WI38 (cell line): ENCODE data around the gene TMEM43.

ENCODE experiments used
- H3K4me3 ChIP-seq: 2 replicates; pipeline ENCODE4 v1.5.1; 2011; ENCODE audit warnings: low read depth, mild to moderate bottlenecking, control low read depth, low read length
- TF ChIP-seq, protein P1 (sequence below): IDR thresholded peaks from 2 replicates; pipeline ENCODE4 v1.5.1; 2012; ENCODE audit warnings: low read depth, mild to moderate bottlenecking, control low read depth, low read length

The TMEM43 gene

DNA sequence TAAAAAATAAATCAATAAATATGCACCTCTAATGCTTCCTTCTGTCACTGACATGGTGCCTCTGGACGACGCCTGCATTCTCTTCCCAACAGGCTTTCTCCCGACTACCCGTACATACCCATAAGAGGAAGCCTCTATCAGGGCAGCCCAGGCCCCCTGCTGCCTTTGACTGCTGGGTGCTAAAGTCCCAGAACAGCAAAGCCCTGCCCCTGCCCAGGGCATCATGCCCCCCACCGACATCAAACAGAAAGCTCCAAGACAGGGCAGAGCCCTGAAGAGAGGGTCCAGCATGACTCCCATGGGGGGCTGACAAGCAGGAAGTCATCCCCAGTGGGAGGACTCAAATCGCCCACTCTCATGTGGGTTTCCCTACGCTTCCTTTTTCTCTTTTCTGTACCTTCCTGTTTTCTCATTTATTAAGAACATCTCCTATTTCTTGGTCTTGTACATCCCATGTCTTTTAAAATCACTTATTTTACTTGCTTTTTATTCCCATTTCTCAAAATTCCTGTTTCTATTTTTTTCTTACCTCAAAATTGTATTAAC is 30.1 kb downstream of the TMEM43 start:
- H3K4me3 ChIP-seq: no peak overlapping the region
- TF ChIP-seq, protein P1, sequence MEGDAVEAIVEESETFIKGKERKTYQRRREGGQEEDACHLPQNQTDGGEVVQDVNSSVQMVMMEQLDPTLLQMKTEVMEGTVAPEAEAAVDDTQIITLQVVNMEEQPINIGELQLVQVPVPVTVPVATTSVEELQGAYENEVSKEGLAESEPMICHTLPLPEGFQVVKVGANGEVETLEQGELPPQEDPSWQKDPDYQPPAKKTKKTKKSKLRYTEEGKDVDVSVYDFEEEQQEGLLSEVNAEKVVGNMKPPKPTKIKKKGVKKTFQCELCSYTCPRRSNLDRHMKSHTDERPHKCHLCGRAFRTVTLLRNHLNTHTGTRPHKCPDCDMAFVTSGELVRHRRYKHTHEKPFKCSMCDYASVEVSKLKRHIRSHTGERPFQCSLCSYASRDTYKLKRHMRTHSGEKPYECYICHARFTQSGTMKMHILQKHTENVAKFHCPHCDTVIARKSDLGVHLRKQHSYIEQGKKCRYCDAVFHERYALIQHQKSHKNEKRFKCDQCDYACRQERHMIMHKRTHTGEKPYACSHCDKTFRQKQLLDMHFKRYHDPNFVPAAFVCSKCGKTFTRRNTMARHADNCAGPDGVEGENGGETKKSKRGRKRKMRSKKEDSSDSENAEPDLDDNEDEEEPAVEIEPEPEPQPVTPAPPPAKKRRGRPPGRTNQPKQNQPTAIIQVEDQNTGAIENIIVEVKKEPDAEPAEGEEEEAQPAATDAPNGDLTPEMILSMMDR: no peak

DNA sequence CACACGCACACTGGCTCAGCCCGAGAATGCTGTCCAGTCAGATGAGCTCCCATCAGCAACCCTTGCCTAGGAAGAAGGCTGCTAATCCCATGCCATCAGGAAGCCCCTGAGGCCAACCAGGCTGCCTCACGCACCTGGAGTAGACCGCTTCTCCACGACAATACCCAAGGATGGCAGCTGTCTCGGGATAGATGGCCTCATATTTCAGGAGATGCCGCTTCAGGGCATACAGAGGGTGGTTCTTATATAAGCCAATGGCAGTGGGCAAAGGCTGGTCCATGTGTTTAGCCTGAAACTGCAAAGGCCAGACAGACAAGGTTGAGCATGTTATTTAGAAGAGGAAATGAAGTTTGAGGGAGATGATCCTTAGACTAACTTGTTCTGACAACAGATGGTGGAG is 31.3 kb downstream of the TMEM43 start:
- no peak overlapping the region for H3K4me3 ChIP-seq
- TF ChIP-seq, protein P1: no peak

- TF ChIP-seq, protein P1: no peak
- no peak overlapping the region for H3K4me3 ChIP-seq
Measured at GRCh38 chr3:14156843-14157561, 32.1 kb downstream of the TMEM43 start.

DNA sequence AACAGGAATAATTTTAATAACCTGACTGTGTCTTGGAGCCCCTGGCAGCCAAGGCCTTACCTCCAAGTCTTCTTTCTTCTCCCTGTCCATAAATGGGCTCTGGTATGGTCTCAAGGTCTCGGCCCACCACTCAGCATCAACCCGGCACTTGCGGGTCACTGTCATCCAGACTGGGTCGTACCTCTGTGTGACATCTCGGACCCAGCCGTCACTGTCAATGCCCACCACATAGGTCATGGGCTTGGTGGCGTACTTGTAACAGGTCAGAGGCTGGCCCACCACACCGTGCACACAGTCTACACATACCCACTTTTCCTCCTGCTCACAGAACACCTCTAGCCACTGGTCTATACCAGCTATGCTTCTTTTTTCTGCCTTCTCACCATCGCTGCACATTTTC is 33.1 kb downstream of the TMEM43 start:
- no peak overlapping the region for H3K4me3 ChIP-seq
- TF ChIP-seq, protein P1: no peak

- no peak overlapping the region for H3K4me3 ChIP-seq
- TF ChIP-seq, protein P1: no peak
Measured at GRCh38 chr3:14158370-14158769, 33.5 kb downstream of the TMEM43 start.

DNA sequence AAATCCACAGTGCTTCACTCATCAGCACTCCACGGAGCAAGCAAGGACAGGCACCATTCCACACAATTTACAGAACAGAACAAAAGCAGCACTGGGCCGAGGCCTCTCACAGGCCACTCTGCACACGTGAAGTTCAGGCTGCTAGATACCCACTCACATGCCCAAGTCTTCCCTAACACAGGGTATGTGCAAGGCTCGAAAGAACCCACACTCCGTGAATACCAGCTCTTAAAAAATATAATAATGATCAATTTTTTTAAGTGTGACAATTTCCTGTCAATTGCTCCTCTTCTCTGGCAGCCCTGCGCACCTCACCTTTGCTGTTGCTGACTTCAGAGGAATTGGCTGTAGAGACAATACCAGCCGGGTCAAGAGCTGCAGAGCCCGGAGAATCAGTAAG is 34.6 kb downstream of the TMEM43 start:
- TF ChIP-seq, protein P1: no peak
- H3K4me3 ChIP-seq: no peak overlapping the region

GRCh38 chr3:14161282-14161681 is 36.4 kb downstream of the TMEM43 start:
- TF ChIP-seq, protein P1: no peak
- no peak overlapping the region for H3K4me3 ChIP-seq
